ENCODE results near the gene SUN2. TPM values are rescaled to one million over a fixed set of nuclear protein-coding genes. Genes with fewer than 3 reads are reported as not detected.
A peak's percentile ranks its signal among the peaks of the same experiment; 100 is the strongest.

Gene SUN2
- total RNA-seq, 6 experiments from 2014 or later = 104 to 174 (median 144) TPM

GRCh38 chr22:38706901-38707195, 49.0 kb downstream of the SUN2 start:
- ATAC-seq (no peak), DNase-seq (no peak)
- H3K36me3 ChIP-seq = peaks cover 0 to 4% (median 0%) of the 10 kb centered on the region in 4 donors
- 0% methylated on average over 4 of the region's 4 CpGs for WGBS (ENCODE audit: insufficient coverage, low coverage, low lambda C conversion rate, missing lambda C conversion rate)
- TF ChIP-seq CTCF (IDR thresholded peaks at IDR 0.05) (no peak), POLR2A (IDR thresholded peaks at IDR 0.05) (no peak)
- peaks cover 0 to 31% (median 7%) of the 10 kb centered on the region in 4 donors for H3K4me1 ChIP-seq
- intact Hi-C loops (cut with DNase I) = no loop called here
- H3K4me3 ChIP-seq = peak overlapping the region; percentile 76 to 89 (median 85)
- H3K27ac ChIP-seq = peak overlapping the region; percentile 93 to 97 (median 96)
- no peaks in the 10 kb centered on the region for H3K27me3 ChIP-seq
- no peaks in the 10 kb centered on the region for H3K9me3 ChIP-seq

- no peak for TF ChIP-seq CTCF (IDR thresholded peaks at IDR 0.05)
- TF ChIP-seq POLR2A (IDR thresholded peaks at IDR 0.05) = no peak
- WGBS (ENCODE audit: insufficient coverage, low coverage, low lambda C conversion rate, missing lambda C conversion rate) = 0% methylated on average over 13 of the region's 80 CpGs
- peak overlapping the region; percentile 76 to 89 (median 85) for H3K4me3 ChIP-seq
- DNase-seq = peak; percentile 65 to 77 (median 71)
- peak overlapping the region; percentile 93 to 97 (median 96) for H3K27ac ChIP-seq
- ATAC-seq = peak in 3 of 4 donors; percentile 0 to 3 (median 2)
- H3K9me3 ChIP-seq = no peaks in the 10 kb centered on the region
- H3K36me3 ChIP-seq = peaks cover 0 to 4% (median 0%) of the 10 kb centered on the region in 4 donors
- intact Hi-C loops (cut with DNase I) = no loop called here
- peaks cover 0 to 31% (median 7%) of the 10 kb centered on the region in 4 donors for H3K4me1 ChIP-seq
- no peaks in the 10 kb centered on the region for H3K27me3 ChIP-seq
Measured at GRCh38 chr22:38706101-38706900, 49.5 kb downstream of the SUN2 start.

- intact Hi-C loops (cut with DNase I) = no loop called here
- no peaks in the 10 kb centered on the region for H3K27me3 ChIP-seq
- under 1% methylated on average over 28 of the region's 55 CpGs for WGBS (ENCODE audit: insufficient coverage, low coverage, low lambda C conversion rate, missing lambda C conversion rate)
- H3K4me1 ChIP-seq = peaks cover 0 to 31% (median 7%) of the 10 kb centered on the region in 4 donors
- peak within 1 kb of the TSS; percentile 93 to 97 (median 96) for H3K27ac ChIP-seq
- DNase-seq (peak; percentile 97 to 99 (median 99)), ATAC-seq (peak; percentile 80 to 91 (median 86))
- peak; percentile 90 for TF ChIP-seq POLR2A (IDR thresholded peaks at IDR 0.05)
- peak in 2 of 4 donors; percentile 29 to 36 for TF ChIP-seq CTCF (IDR thresholded peaks at IDR 0.05)
- H3K9me3 ChIP-seq = no peaks in the 10 kb centered on the region
- peak within 1 kb of the TSS; percentile 76 to 89 (median 85) for H3K4me3 ChIP-seq
- peaks cover 0 to 4% (median 0%) of the 10 kb centered on the region in 4 donors for H3K36me3 ChIP-seq
Measured at GRCh38 chr22:38705235-38706100, 50.3 kb downstream of the SUN2 start, which contains the start of gene GTPBP1. GTPBP1 (plus strand) TSS chr22:38705944; CDS start chr22:38705956, 12 bp downstream.

- H3K27ac ChIP-seq = peak overlapping the region; percentile 60 to 94 (median 67)
- TF ChIP-seq POLR2A (IDR thresholded peaks at IDR 0.05) = no peak
- TF ChIP-seq CTCF (IDR thresholded peaks at IDR 0.05) = no peak
- no peak for ATAC-seq
Measured at GRCh38 chr22:38704654-38705234, 51.1 kb downstream of the SUN2 start.

More at GRCh38 chr22:38704654-38705234, 51.1 kb downstream of the SUN2 start:
- peaks cover 0 to 34% (median 7%) of the 10 kb centered on the region in 4 donors for H3K4me1 ChIP-seq
- intact Hi-C loops (cut with DNase I) = no loop called here
- DNase-seq = no peak
- H3K27me3 ChIP-seq = no peaks in the 10 kb centered on the region
- H3K4me3 ChIP-seq = peak overlapping the region; percentile 4 to 6 (median 5)
- WGBS (ENCODE audit: insufficient coverage, low coverage, low lambda C conversion rate, missing lambda C conversion rate) = 6% methylated on average over 10 of the region's 10 CpGs
- no peaks in the 10 kb centered on the region for H3K9me3 ChIP-seq
- H3K36me3 ChIP-seq = peaks cover 0 to 2% (median 0%) of the 10 kb centered on the region in 4 donors

All from right lobe of liver (tissue), 6 donors.